ENCODE data around the gene SLC4A5.

Gene SLC4A5

DNA sequence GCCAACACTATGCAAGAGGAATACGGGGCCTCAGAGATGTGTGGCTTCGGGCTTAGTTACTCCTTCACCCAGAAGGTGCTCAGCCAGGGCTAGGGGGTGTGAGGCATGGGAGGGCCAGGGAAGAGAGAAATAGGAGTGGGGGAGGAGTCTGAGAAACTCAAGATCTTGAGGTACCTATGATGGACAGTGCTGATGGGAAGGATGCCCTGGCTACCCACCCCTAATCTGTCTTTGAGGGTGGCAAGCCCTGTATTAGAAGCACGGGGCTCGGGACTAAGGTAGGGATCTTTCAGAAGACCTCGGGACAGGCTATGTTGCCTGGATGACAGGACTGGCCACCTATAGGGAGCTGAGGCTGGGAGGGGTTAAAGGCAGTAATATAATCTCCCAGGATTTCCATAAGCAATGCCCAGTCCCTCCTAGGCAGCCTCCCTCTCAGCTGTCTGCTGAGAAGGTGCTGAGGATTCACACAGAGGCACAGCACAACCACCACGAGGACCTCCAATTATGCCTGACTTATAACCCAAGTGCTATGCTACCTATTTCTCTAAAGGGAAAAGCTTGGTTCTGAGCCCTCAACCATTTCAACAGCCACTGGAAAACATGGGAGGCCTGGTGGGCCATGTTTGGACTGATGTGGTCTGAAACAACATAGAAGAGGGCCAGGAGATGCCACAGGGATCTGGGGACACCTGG lies 121.5 kb downstream of the SLC4A5 start:
- TF ChIP-seq CREB1 (IDR thresholded peaks at IDR 0.05; ENCODE audit: low read depth) (no peak), ZBTB7A (IDR thresholded peaks at IDR 0.05; ENCODE audit: low read depth) (no peak), TEAD4 (IDR thresholded peaks at IDR 0.05) (no peak), USF1 (IDR thresholded peaks at IDR 0.05) (no peak), NFIC (IDR thresholded peaks at IDR 0.05) (no peak), EP300 (IDR thresholded peaks at IDR 0.05; ENCODE audit: borderline replicate concordance) (no peak), TCF12 (IDR thresholded peaks at IDR 0.05; ENCODE audit: low read depth) (no peak), FOXM1 (IDR thresholded peaks at IDR 0.05; ENCODE audit: borderline replicate concordance, low read depth) (no peak), EGR1 (IDR thresholded peaks at IDR 0.05) (no peak), TAF1 (IDR thresholded peaks at IDR 0.05; ENCODE audit: low read depth) (no peak), REST (IDR thresholded peaks at IDR 0.05; ENCODE audit: low read depth) (no peak), CEBPB (IDR thresholded peaks at IDR 0.05) (no peak), RAD21 (IDR thresholded peaks at IDR 0.05; ENCODE audit: low read depth) (no peak), MAX (IDR thresholded peaks at IDR 0.05) (no peak), YY1 (IDR thresholded peaks at IDR 0.05; ENCODE audit: low read depth) (no peak)

DNA sequence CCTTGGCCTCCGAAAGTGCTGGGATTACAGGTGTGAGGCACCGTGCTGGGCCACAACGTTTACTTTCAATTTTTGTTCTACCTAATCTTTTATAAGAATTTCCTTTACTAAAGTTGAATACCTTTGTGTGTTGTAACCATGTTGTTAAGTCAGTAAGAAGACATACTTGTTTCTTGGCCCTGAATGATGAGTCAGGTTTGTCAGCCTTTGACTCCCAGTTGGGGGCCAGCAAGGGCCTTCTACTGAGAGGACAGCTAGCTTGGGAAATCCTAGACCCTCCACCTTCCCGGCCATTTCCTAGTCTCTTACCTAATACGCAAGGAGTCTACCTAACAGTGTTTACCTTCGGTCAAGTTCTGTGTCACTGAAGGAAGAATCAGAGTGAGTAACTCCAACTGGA lies 122.1 kb downstream of the SLC4A5 start:
- TF ChIP-seq TAF1 (IDR thresholded peaks at IDR 0.05; ENCODE audit: low read depth) (no peak), MAX (IDR thresholded peaks at IDR 0.05) (no peak), ZBTB7A (IDR thresholded peaks at IDR 0.05; ENCODE audit: low read depth) (no peak), RAD21 (IDR thresholded peaks at IDR 0.05; ENCODE audit: low read depth) (no peak), REST (IDR thresholded peaks at IDR 0.05; ENCODE audit: low read depth) (no peak)

GRCh38 chr2:74219846-74220486 lies 123.2 kb downstream of the SLC4A5 start:
- TF ChIP-seq MAX (IDR thresholded peaks at IDR 0.05) (no peak), REST (IDR thresholded peaks at IDR 0.05; ENCODE audit: low read depth) (no peak), TEAD4 (IDR thresholded peaks at IDR 0.05) (no peak), USF1 (IDR thresholded peaks at IDR 0.05) (no peak), ZBTB7A (IDR thresholded peaks at IDR 0.05; ENCODE audit: low read depth) (no peak), FOXM1 (IDR thresholded peaks at IDR 0.05; ENCODE audit: borderline replicate concordance, low read depth) (no peak), NFIC (IDR thresholded peaks at IDR 0.05) (peak; percentile 25; the same call in 1 of the 2 replicates)

DNA sequence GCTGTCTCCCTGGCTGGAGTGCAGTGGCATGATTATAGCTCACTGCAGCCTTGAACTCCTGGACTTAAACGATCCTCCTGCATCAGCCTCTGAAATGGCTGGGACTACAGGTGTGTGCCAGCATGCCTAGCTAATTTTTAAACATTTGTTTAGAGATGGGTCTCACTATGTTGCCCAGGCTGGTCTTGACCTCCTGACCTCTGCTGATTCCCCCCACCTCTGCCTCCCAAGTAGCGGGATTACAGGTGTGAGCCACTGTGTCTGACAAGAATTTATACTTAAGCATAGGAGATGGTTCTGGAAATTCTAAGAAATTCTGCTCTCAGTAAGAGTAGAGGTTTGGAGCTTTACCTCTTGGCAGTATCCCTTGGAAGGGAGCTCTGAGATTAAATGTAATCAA lies 126.6 kb downstream of the SLC4A5 start:
- TF ChIP-seq YY1 (IDR thresholded peaks at IDR 0.05; ENCODE audit: low read depth): no peak
- TF ChIP-seq TCF12 (IDR thresholded peaks at IDR 0.05; ENCODE audit: low read depth): no peak
